SU-DHL-6 (cell line): Measurements from ENCODE around the gene CNTNAP1.
"Not testable (repeated sequence)": the region's sequence is repeated elsewhere in the genome, so short reads cannot be mapped to it uniquely, and the experiment has no call there.

Experiments used
- CTCF ChIP-seq: fragments of 200-600 bp; sonication (generic); IDR thresholded peaks from one replicate; pipeline ENCODE4 v1.5.1; 2017; ENCODE audit warnings: antibody characterized with exemption, mild to moderate bottlenecking, low read length, moderate library complexity; ENCODE audit not compliant: insufficient read depth, poor library complexity, severe bottlenecking
- EZH2phosphoT487 ChIP-seq: fragments of 200-600 bp; sonication (generic), shearing (Covaris generic); conservative IDR thresholded peaks from 2 replicates; pipeline ENCODE4 v1.6.1; 2018; ENCODE audit warnings: mild to moderate bottlenecking, antibody characterized with exemption, low read length, moderate library complexity, mixed read lengths

GRCh38 chr17:42742916-42743315 is 60.6 kb downstream of the CNTNAP1 start:
- not testable (repeated sequence) for TF ChIP-seq CTCF, EZH2phosphoT487
